CD14-positive monocyte (primary cell): ENCODE measurements around the gene TMEM91. TPM values are rescaled to one million over a fixed set of nuclear protein-coding genes. Genes with fewer than 3 reads are reported as not detected.

Experiments used
- DNase-seq, 3 donors: peaks; one replicate each; pipeline ENCODE4 v3.0.0-alpha.2; 2011 to 2022
- H2AFZ ChIP-seq: 2 replicates; pipeline ENCODE4 v1.6.0; 2012; ENCODE audit warnings: mild to moderate bottlenecking, low read depth, low read length, inconsistent platforms; ENCODE audit not compliant: insufficient read depth, poor library complexity, severe bottlenecking
- H3K27ac ChIP-seq, 2 donors: 1 replicate in 1 of 2; 2 replicates in 1 of 2; pipeline ENCODE4 v1.5.1; 2012 to 2013; ENCODE audit warnings: low read length in 2 of 2, control low read depth in 1 of 2, inconsistent platforms in 1 of 2, low read depth in 1 of 2, mild to moderate bottlenecking in 1 of 2
- H3K27me3 ChIP-seq, 2 donors: one replicate each; pipeline versions ENCODE4 v1.6.0 to v1.6.1; 2011 to 2013; ENCODE audit warnings: low read length in 2 of 2; ENCODE audit not compliant: control insufficient read depth in 2 of 2, insufficient read depth in 2 of 2
- H3K36me3 ChIP-seq, 2 donors: replicated peaks in 1 of 2; 1 replicate in 1 of 2; 2 replicates in 1 of 2; pipeline versions ENCODE4 v1.5.1 to v1.6.1; 2012 to 2013; ENCODE audit warnings: low read length in 2 of 2, control low read depth in 1 of 2, inconsistent platforms in 1 of 2, mild to moderate bottlenecking in 1 of 2; ENCODE audit not compliant: insufficient read depth in 2 of 2, control insufficient read depth in 1 of 2
- H3K4me1 ChIP-seq, 2 donors: 1 replicate in 1 of 2; 2 replicates in 1 of 2; pipeline versions ENCODE4 v1.5.1 to v1.6.1; 2012 to 2013; ENCODE audit warnings: low read length in 2 of 2, control low read depth in 1 of 2, inconsistent platforms in 1 of 2, mild to moderate bottlenecking in 1 of 2, moderate library complexity in 1 of 2; ENCODE audit not compliant: insufficient read depth in 2 of 2, control insufficient read depth in 1 of 2
- H3K4me2 ChIP-seq: replicated peaks from 2 replicates; pipeline ENCODE3; 2012; ENCODE audit warnings: low read length, moderate library complexity, mild to moderate bottlenecking; ENCODE audit not compliant: poor library complexity, severe bottlenecking; ENCODE audit errors: extremely low read depth
- H3K4me3 ChIP-seq, 3 experiments: fragments of 200-600 bp in 1 of 3; sonication (generic) in 1 of 3; replicated peaks in 1 of 3; 1 replicate in 2 of 3; 2 replicates in 1 of 3; pipeline ENCODE4 v1.5.1; 2011 to 2013; ENCODE audit warnings: low read length in 3 of 3, mild to moderate bottlenecking in 3 of 3, control low read depth in 2 of 3, low read depth in 2 of 3, inconsistent platforms in 1 of 3, moderate library complexity in 1 of 3
- H3K79me2 ChIP-seq: 2 replicates; pipeline ENCODE4 v1.6.0; 2012; ENCODE audit warnings: mild to moderate bottlenecking, control low read depth, inconsistent platforms, low read length, moderate library complexity; ENCODE audit not compliant: insufficient read depth
- H3K9ac ChIP-seq: 2 replicates; pipeline ENCODE4 v1.6.0; 2017; ENCODE audit warnings: low read length, mild to moderate bottlenecking; ENCODE audit not compliant: insufficient read depth, poor library complexity, severe bottlenecking
- H3K9me3 ChIP-seq, 2 donors: replicated peaks in 1 of 2; 1 replicate in 1 of 2; 2 replicates in 1 of 2; pipeline versions ENCODE4 v1.5.1 to v1.6.1; 2012 to 2013; ENCODE audit warnings: low read length in 2 of 2, control low read depth in 1 of 2; ENCODE audit not compliant: control insufficient read depth in 1 of 2, insufficient read depth in 1 of 2
- H4K20me1 ChIP-seq: 2 replicates; pipeline ENCODE4 v1.6.0; 2012; ENCODE audit warnings: mild to moderate bottlenecking, low read length, control low read depth, moderate library complexity; ENCODE audit not compliant: insufficient read depth
- H3K27ac Mint-ChIP-seq, 7 donors: one replicate each; pipeline ENCODE4 v1.8.0; 2020; ENCODE audit warnings: mild to moderate bottlenecking in 7 of 7, mixed read lengths in 7 of 7, moderate library complexity in 6 of 7, inconsistent platforms in 2 of 7
- H3K27me3 Mint-ChIP-seq, 3 donors: one replicate each; pipeline ENCODE4 v1.8.0; 2021 to 2022; ENCODE audit warnings: low read depth in 3 of 3, mild to moderate bottlenecking in 3 of 3, mixed read lengths in 3 of 3, moderate library complexity in 3 of 3, inconsistent platforms in 1 of 3
- H3K36me3 Mint-ChIP-seq, 2 donors: one replicate each; pipeline ENCODE4 v1.8.0; 2020; ENCODE audit warnings: mixed read lengths in 2 of 2, inconsistent platforms in 1 of 2, mild to moderate bottlenecking in 1 of 2
- H3K4me1 Mint-ChIP-seq: one replicate; pipeline ENCODE4 v1.8.0; 2020; ENCODE audit warnings: mild to moderate bottlenecking, mixed read lengths
- H3K4me3 Mint-ChIP-seq, 2 donors: one replicate each; pipeline ENCODE4 v1.8.0; 2020; ENCODE audit warnings: mild to moderate bottlenecking in 2 of 2, mixed read lengths in 2 of 2, moderate library complexity in 1 of 2
- H3K9me3 Mint-ChIP-seq, 7 donors: one replicate each; pipeline ENCODE4 v1.8.0; 2020 to 2022; ENCODE audit warnings: mixed read lengths in 7 of 7, mild to moderate bottlenecking in 6 of 7, moderate library complexity in 6 of 7, inconsistent platforms in 2 of 7
- CTCF ChIP-seq: fragments of 200-600 bp; IDR thresholded peaks from one replicate; pipeline ENCODE4 v1.8.0; 2022; ENCODE audit warnings: antibody characterized with exemption, mild to moderate bottlenecking
- WGBS: methylation state at CpG from one replicate; pipeline ENCODE4 v1.1.5; 2013; ENCODE audit warnings: missing lambda C conversion rate; ENCODE audit not compliant: insufficient coverage; 5-methylcytosine and 5-hydroxymethylcytosine counted together
- intact Hi-C, 2 donors: fragments of 100-400 bp; cut with micrococcal nuclease; formaldehyde crosslinking; loops; one replicate each; pipeline versions ENCODE4 v1.15.0 to v1.15.1; 2023
- polyA plus RNA-seq, 3 donors: library from polyadenylated mRNA; depleted of rRNA in 1 of 3; unstranded in 2 of 3; stranded (reverse) in 1 of 3; fragments of 300-500 nt in 2 of 3; fragments of >200 nt in 1 of 3; fragmentation: Illumina TruSeq in 2 of 3; gene quantifications; 1 replicate in 2 of 3; 2 replicates in 1 of 3; pipeline ENCODE4 v1.2.3, GENCODE V29; 2012 to 2021

Gene TMEM91
- polyA plus RNA-seq, 3 donors: 29.1 to 103 (median 34.9) TPM

- TF ChIP-seq CTCF: no peak
- peaks cover 58% of the 10 kb centered on the region for H3K4me1 Mint-ChIP-seq
- no peak overlapping the region for H3K4me3 ChIP-seq
- no peak overlapping the region for H2AFZ ChIP-seq
- peaks cover 57 to 59% of the 10 kb centered on the region in 2 donors for H3K4me1 ChIP-seq
- no peak for DNase-seq
- H3K9me3 ChIP-seq: no peaks in the 10 kb centered on the region
- peaks cover 12 to 33% of the 10 kb centered on the region in 2 donors for H3K36me3 Mint-ChIP-seq
- H3K27ac Mint-ChIP-seq: peak overlapping the region; percentile 7 to 91 (median 69)
- peaks cover 0 to 2% (median 0%) of the 10 kb centered on the region in 7 donors for H3K9me3 Mint-ChIP-seq
- H3K27me3 ChIP-seq: no peaks in the 10 kb centered on the region
- H3K27me3 Mint-ChIP-seq: peaks cover 0 to 1% (median 0%) of the 10 kb centered on the region in 3 donors
- no peak overlapping the region for H3K9ac ChIP-seq
- H3K36me3 ChIP-seq: no peaks in the 10 kb centered on the region
- H4K20me1 ChIP-seq: peaks cover 36% of the 10 kb centered on the region
- peaks cover 54% of the 10 kb centered on the region for H3K79me2 ChIP-seq
- H3K4me2 ChIP-seq: no peak overlapping the region
- WGBS: 94% methylated on average over 1 of the region's 1 CpG
- peak overlapping the region in 1 of 2 donors; percentile 26 for H3K4me3 Mint-ChIP-seq
- H3K27ac ChIP-seq: peak overlapping the region; percentile 0 to 60
- intact Hi-C loops: loop anchor here in 1 of 2 donors (10.0 kb wide), 1 partner anchor 170 kb away; no protein-coding TSS in a partner anchor
These were observed 21.3 kb upstream of the TMEM91 start for GRCh38 chr19:41355035-41355434.

GRCh38 chr19:41355802-41356201 is 20.5 kb upstream of the TMEM91 start:
- H3K27me3 Mint-ChIP-seq: peaks cover 0 to 1% (median 0%) of the 10 kb centered on the region in 3 donors
- peak overlapping the region; percentile 2 to 91 (median 78) for H3K27ac Mint-ChIP-seq
- intact Hi-C loops: loop anchor here in 1 of 2 donors (10.0 kb wide), 1 partner anchor 169 kb away; no protein-coding TSS in a partner anchor
- H3K9me3 Mint-ChIP-seq: peaks cover 0 to 2% (median 0%) of the 10 kb centered on the region in 7 donors
- peaks cover 49 to 52% of the 10 kb centered on the region in 2 donors for H3K4me1 ChIP-seq
- H3K4me3 ChIP-seq: peak overlapping the region in 1 of 3 experiments; percentile 28
- peak overlapping the region; percentile 16 to 26 for H3K4me3 Mint-ChIP-seq
- no peak overlapping the region for H3K9ac ChIP-seq
- peaks cover 47% of the 10 kb centered on the region for H3K79me2 ChIP-seq
- WGBS: 31% methylated on average over 3 of the region's 3 CpGs
- peaks cover 14 to 35% of the 10 kb centered on the region in 2 donors for H3K36me3 Mint-ChIP-seq
- no peak overlapping the region for H2AFZ ChIP-seq
- H3K27me3 ChIP-seq: no peaks in the 10 kb centered on the region
- H3K4me2 ChIP-seq: peak overlapping the region; percentile 38
- peak in 1 of 3 donors; percentile 17 for DNase-seq
- no peaks in the 10 kb centered on the region for H3K9me3 ChIP-seq
- peaks cover 50% of the 10 kb centered on the region for H3K4me1 Mint-ChIP-seq
- H3K36me3 ChIP-seq: peaks cover 0 to 1% of the 10 kb centered on the region in 2 donors
- TF ChIP-seq CTCF: no peak
- peaks cover 29% of the 10 kb centered on the region for H4K20me1 ChIP-seq
- peak overlapping the region; percentile 34 to 60 for H3K27ac ChIP-seq
